Measurements from ENCODE around the gene TMEM115.

The TMEM115 gene

GRCh38 chr3:50375258-50375931 lies 16.1 kb upstream of the TMEM115 start:
- no peak for DNase-seq

GRCh38 chr3:50374363-50375257 lies 15.3 kb upstream of the TMEM115 start:
- no peak for DNase-seq

GRCh38 chr3:50373146-50374051 lies 14.1 kb upstream of the TMEM115 start:
- no peak for DNase-seq

DNA sequence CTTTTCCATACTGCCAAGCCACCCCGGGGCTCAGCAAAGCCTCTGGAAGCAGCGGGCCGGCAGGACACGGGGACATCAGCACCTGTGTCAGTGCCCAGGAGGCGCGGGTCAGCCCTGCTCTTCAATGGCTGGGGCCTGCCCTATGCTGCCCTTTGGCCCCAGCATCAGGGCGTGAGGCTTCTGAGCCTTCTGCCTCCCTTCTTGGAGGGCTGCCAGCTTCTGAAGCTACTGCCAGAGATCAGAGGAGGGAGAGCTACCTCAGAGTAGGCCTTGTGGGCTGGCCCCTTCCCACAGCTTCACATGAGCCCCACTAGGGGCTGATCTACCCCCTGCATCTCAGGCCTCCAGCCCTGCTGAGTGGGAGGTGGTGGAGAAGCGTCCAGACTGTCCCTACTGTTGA lies 13.0 kb upstream of the TMEM115 start:
- no peak for DNase-seq

GRCh38 chr3:50371133-50371685 lies 11.9 kb upstream of the TMEM115 start:
- DNase-seq: no peak

DNA sequence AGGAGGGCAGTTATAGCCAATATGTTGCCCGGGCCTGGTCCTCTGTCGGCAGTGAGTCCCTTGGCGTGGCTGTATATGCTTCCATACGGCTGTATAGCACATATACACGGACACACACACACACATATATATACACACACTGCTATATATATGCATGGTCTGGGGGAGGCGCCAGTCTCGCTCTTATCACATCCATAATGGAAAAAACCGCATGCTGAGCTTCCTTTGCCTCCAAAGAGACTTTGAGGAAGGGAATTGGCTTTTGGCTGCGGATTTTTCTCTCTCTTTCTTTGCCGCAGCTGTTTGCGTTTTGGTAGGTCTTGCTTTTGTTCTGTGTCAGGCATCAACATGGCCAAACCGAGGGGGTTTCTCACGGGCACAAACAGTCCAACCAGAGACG lies 11.3 kb upstream of the TMEM115 start:
- DNase-seq: peak; percentile 51

DNA sequence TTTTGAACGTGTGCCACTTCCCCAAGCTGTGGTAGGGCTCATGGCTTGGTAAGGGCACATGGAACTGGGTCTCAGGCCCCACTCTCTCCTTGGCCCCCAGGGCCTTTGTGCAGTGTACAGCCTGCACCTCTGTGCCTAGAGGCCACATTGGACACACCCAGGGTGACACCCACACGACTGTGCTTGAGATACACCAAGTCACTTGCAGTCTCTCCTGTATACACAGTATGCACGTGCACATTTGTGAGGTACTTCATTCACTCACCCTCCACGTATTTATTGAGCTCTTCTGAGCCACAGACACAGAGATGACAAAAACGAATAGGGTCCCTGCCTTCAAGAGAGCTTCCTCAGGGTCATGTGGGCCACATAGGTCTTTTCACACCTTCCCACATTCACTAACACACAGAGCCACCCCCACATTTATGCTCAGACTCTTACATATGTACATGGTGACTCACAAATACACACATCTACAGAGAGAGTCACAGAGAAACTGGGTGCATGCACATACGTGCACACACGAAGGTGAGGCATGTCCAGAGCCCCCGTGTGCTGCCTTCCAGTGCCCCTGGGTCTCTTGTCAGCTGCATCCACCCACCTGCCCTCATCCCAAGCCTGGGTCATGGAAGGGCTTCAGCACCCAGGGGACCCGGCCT lies 9.8 kb upstream of the TMEM115 start:
- DNase-seq: no peak

- DNase-seq: no peak
Measured at GRCh38 chr3:50365842-50366220, 6.5 kb upstream of the TMEM115 start.

GRCh38 chr3:50365080-50365841 lies 5.9 kb upstream of the TMEM115 start:
- peak; percentile 51 for DNase-seq

GRCh38 chr3:50364573-50365079 lies 5.3 kb upstream of the TMEM115 start:
- DNase-seq: no peak

GRCh38 chr3:50359760-50360110 lies 414 bp upstream of the TMEM115 start:
- no peak for DNase-seq

- no peak for DNase-seq
Measured at GRCh38 chr3:50358355-50358910, 888 bp downstream of the TMEM115 start.

GRCh38 chr3:50357481-50357880 lies 1.8 kb downstream of the TMEM115 start:
- no peak for DNase-seq

DNA sequence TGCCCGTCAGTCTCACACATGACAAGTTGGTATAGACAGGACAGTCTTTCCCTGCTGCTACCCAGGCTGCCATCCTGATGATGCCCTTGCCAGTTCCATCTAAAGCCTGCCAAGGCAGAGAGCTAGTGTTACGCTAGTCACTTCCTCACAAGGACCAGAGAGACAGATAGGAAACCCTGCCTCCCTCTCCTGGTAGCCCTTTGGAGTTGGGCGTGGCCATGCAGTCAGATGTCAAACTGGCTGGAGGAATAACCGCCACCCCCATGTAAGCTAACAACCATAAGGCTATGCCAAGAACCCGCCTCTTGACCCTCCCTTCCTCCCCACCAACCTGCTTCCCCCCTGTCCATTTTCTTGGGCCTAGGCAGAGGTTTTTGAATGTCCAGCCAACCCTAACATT lies 2.8 kb downstream of the TMEM115 start:
- no peak for DNase-seq

DNA sequence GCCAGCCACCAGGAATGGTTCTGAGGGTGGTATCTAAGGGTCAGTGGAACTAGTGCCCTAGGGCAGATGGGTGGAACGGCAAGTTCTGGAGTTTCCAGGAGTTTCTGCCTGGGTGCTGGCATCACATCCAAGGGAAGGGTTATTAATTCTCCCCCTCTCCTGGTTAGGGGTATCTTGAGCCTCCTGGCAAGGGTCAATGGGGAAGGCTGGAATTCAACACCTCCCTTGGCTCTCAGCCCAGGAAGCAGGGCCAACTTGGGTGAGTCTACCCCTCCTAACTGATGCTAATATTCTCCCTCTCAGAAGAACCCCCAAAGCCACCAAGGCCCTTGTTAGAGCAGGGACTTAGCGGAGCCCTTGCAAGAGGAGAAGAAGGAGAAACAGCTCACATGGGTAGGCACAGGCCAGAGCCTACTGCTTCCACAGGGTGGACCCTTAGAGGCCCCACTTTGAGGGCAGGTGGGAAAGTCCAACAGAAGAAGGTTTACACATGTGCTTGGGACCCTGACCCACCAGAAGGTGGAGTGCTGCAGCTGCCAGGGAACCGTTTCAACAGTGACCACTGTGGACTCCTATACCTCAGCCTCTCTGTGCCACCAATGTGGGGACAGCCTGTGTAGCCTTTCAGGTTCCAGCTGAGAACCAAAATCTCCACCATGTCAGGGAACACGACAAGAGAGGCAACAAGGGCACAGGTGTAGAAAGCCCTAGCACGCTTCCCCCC lies 3.3 kb downstream of the TMEM115 start:
- DNase-seq: no peak

DNA sequence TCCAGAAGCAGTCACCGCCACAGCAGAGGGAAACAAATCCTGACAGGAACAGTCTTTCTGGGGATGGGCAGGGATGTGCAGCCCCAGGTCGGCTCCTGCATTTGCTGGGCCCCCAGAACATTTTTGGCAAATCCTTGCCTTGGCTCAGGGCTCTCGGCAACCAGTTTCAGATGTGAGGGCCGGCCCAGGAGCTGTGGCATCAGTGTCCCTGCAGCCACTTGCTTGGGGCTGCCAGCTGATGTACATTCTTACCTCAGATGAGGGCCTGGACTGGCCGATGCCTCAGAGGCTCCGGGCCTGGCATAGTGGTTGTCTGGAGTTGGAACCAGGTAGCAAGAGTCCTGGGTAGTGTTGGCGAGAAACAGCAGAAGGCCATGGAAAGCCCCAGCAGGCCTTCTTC lies 4.5 kb downstream of the TMEM115 start:
- no peak for DNase-seq

DNA sequence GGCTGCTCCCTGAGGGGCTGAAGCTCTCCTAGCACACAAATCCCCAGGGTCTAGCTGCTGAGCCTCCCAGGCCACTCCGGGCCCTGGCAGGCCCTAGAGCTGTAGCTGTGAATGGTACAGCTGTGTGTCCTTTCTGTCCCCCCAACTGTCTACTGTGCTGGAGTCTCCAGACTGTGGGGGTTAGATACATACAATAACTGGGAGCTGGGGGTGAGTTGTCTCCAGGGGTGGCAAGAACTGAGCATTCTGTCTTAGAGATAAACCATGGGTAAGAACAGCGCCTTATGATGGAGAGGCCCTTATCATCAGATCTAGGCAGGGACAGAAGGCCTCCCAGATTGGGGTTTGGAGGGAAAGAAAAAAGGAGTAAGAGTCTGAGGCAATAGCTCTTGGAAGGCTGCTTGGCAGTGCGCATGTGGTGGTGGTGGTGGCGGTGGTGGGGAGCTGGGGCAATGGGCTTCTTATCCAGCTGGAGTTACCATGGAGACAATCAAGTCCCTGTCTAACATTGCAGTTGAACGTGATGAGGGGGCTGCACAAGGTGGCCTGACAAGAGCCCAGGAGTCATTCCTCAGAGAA lies 5.0 kb downstream of the TMEM115 start:
- DNase-seq: no peak

- DNase-seq: no peak
Measured at GRCh38 chr3:50353245-50354004, 5.9 kb downstream of the TMEM115 start.

- DNase-seq: peak; percentile 29
Measured at GRCh38 chr3:50352781-50353180, 6.5 kb downstream of the TMEM115 start.
